ENCODE measurements around the gene ZNF850. TPM values are rescaled to one million over a fixed set of nuclear protein-coding genes. Genes with fewer than 3 reads are reported as not detected.

ZNF850 gene
- total RNA-seq (2021) (11.8 and 14.7 TPM in 2 replicates), Bru-seq, nascent RNA (percentile 62 among the genes with signal in this experiment), BruChase-seq, experiment 1, labeled RNA remaining after a 2-hour chase (percentile 74 among the genes with signal in this experiment), BruChase-seq, experiment 2, labeled RNA remaining after a 6-hour chase (percentile 63 among the genes with signal in this experiment)
- long read RNA-seq, full-length matches to known transcripts: 1 of 2 reads
- long read RNA-seq, partial matches to known transcripts: 0 of 2 reads
- long read RNA-seq, other reads (novel, unspliced or antisense): 1 of 2 reads

DNA sequence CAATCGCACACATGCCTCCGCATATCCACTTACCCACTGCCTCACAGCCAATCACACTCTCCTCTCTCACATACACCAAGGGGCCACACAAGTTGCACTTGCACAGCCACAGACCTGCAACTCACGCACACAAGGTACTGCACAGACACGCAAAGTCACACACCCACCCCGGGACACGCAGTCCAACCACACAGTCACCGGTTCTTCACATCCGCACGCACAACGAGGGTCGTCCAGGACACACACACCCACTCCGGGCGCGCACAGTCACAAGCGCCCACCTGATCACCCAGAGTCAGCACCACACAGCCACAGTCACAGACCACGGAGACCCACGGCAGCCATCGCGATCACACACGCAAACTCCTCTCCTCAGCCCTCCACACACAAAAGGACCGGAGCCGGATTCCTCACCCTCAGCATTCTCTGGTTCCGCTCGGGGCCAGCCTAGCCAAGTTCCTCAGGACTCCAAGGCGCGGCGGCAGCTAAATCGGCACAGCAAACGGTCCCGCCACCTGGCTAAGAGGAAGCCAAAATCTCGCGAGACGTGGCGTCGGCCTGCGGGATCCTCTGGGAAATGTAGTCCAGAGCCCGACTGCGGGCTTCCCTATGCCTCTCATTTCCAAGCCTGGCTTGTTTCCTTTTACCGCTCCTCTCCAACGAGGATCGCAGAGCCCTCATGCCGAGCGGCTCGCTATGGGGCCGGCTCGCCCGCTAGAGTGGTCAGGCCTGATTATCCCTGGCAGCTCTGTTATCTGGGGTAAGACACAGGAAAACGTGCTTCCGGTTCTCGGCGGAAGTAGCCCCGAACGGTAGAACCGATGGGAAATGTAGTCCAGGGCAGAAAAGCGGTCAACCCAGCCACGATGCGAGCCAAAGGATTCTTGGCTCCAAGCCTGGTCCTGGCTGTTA, at the start of gene ZNF850:
Gene ZNF850 (minus strand): TSS at position 497 of the 912 bp plus-strand sequence. CDS start 10,201 bp downstream, outside the sequence.
- Histone ChIP-seq H3K27me3 (replicated peaks; ENCODE audit: insufficient read depth, low read depth, low read length, poor library complexity) (no peaks in the 10 kb centered on the region), H3K4me1 (ENCODE audit: insufficient read depth, low read length, poor library complexity, severe bottlenecking) (no peaks in the 10 kb centered on the region), H3K9me3 (ENCODE audit: low read depth, low read length, poor library complexity, severe bottlenecking) (peaks cover 39% of the 10 kb centered on the region), H3K36me3 (ENCODE audit: insufficient read depth, low read length, poor library complexity, severe bottlenecking) (peaks cover 3% of the 10 kb centered on the region), H3K4me3 (ENCODE audit: low read depth, low read length, poor library complexity, severe bottlenecking) (peak within 1 kb of the TSS; percentile 78), H3K27ac (ENCODE audit: low read depth, low read length, poor library complexity, severe bottlenecking) (peak within 1 kb of the TSS; percentile 78)
- no peak for TF ChIP-seq EZH2 (IDR thresholded peaks at IDR 0.05; ENCODE audit: borderline replicate concordance, low read depth, low read length, poor library complexity, severe bottlenecking)
- TF ChIP-seq, protein P1, sequence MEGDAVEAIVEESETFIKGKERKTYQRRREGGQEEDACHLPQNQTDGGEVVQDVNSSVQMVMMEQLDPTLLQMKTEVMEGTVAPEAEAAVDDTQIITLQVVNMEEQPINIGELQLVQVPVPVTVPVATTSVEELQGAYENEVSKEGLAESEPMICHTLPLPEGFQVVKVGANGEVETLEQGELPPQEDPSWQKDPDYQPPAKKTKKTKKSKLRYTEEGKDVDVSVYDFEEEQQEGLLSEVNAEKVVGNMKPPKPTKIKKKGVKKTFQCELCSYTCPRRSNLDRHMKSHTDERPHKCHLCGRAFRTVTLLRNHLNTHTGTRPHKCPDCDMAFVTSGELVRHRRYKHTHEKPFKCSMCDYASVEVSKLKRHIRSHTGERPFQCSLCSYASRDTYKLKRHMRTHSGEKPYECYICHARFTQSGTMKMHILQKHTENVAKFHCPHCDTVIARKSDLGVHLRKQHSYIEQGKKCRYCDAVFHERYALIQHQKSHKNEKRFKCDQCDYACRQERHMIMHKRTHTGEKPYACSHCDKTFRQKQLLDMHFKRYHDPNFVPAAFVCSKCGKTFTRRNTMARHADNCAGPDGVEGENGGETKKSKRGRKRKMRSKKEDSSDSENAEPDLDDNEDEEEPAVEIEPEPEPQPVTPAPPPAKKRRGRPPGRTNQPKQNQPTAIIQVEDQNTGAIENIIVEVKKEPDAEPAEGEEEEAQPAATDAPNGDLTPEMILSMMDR (conservative IDR thresholded peaks at IDR 0.05; ENCODE audit: low read depth, low read length): no peak
- POLR2A ChIA-PET (ENCODE audit: low non-redundant PET): no interaction called here
- peak; percentile 94 for DNase-seq (ENCODE audit: low spot score)
- BruUV-seq (replicated peaks): TSS peak; percentile 78
- CTCF ChIA-PET: no interaction called here
- intact Hi-C loops (cut with micrococcal nuclease; ENCODE audit: unreplicated experiment): no loop called here

DNA sequence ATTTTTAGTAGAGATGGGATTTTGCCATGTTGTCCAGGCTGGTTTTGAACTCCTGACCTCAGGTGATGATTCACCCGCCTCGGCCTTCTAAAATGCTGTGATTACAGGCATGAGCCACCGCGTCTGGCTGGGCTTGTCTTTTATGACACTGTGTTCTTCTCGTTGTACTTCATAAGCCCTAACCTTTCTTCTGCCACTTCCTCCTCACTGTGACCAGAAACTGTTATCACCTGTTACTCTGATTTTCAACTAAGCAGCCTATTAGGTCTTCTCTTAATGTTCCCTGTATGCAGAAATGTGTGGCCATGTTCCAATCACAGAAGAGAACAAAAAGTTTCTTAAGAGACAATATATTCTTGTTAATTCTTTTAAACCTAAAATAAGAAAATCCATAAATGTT, 49.2 kb upstream of the ZNF850 start:
- no peak for TF ChIP-seq EZH2 (IDR thresholded peaks at IDR 0.05; ENCODE audit: borderline replicate concordance, low read depth, low read length, poor library complexity, severe bottlenecking)
- TF ChIP-seq, protein P1 (conservative IDR thresholded peaks at IDR 0.05; ENCODE audit: low read depth, low read length): no peak
- no peaks in the 10 kb centered on the region for H3K4me1 ChIP-seq (ENCODE audit: insufficient read depth, low read length, poor library complexity, severe bottlenecking)
- DNase-seq (ENCODE audit: low spot score): no peak
- peaks cover 69% of the 10 kb centered on the region for H3K9me3 ChIP-seq (ENCODE audit: low read depth, low read length, poor library complexity, severe bottlenecking)
- no TSS peak for BruUV-seq (replicated peaks)
- no peak overlapping the region for H3K27ac ChIP-seq (ENCODE audit: low read depth, low read length, poor library complexity, severe bottlenecking)
- no peak overlapping the region for H3K4me3 ChIP-seq (ENCODE audit: low read depth, low read length, poor library complexity, severe bottlenecking)
- peaks cover 4% of the 10 kb centered on the region for H3K36me3 ChIP-seq (ENCODE audit: insufficient read depth, low read length, poor library complexity, severe bottlenecking)
- H3K27me3 ChIP-seq (replicated peaks; ENCODE audit: insufficient read depth, low read depth, low read length, poor library complexity): no peaks in the 10 kb centered on the region
- CTCF ChIA-PET: no interaction called here
- intact Hi-C loops (cut with micrococcal nuclease; ENCODE audit: unreplicated experiment): no loop called here
- POLR2A ChIA-PET (ENCODE audit: low non-redundant PET): no interaction called here

DNA sequence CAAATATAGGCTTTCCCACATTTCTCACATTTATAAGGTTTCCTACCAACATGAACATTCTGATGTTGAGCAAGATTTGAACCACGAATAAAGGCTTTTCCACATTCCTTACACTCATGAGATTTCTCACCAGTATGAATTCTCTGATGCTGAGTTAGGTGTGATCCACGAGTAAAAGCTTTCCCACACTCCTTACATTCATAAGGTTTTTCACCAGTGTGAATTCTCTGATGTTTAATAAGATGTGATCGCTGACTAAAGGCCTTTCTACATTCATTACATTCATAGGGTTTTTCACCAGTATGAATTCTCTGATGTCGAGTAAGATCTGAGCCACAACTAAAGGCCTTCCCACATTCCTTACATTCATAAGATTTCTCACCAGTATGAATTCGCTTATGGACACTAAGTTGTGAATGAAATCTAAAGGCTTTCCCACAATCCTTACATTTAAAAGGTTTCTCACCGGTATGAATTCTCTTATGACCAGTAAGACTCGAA, 46.6 kb upstream of the ZNF850 start:
- CTCF ChIA-PET: no interaction called here
- H3K36me3 ChIP-seq (ENCODE audit: insufficient read depth, low read length, poor library complexity, severe bottlenecking): peaks cover 4% of the 10 kb centered on the region
- H3K27ac ChIP-seq (ENCODE audit: low read depth, low read length, poor library complexity, severe bottlenecking): no peak overlapping the region
- H3K27me3 ChIP-seq (replicated peaks; ENCODE audit: insufficient read depth, low read depth, low read length, poor library complexity): no peaks in the 10 kb centered on the region
- DNase-seq (ENCODE audit: low spot score): no peak
- POLR2A ChIA-PET (ENCODE audit: low non-redundant PET): no interaction called here
- H3K9me3 ChIP-seq (ENCODE audit: low read depth, low read length, poor library complexity, severe bottlenecking): peaks cover 79% of the 10 kb centered on the region
- no peak for TF ChIP-seq EZH2 (IDR thresholded peaks at IDR 0.05; ENCODE audit: borderline replicate concordance, low read depth, low read length, poor library complexity, severe bottlenecking)
- TF ChIP-seq, protein P1 (conservative IDR thresholded peaks at IDR 0.05; ENCODE audit: low read depth, low read length): no peak
- H3K4me3 ChIP-seq (ENCODE audit: low read depth, low read length, poor library complexity, severe bottlenecking): no peak overlapping the region
- no TSS peak for BruUV-seq (replicated peaks)
- H3K4me1 ChIP-seq (ENCODE audit: insufficient read depth, low read length, poor library complexity, severe bottlenecking): no peaks in the 10 kb centered on the region
- intact Hi-C loops (cut with micrococcal nuclease; ENCODE audit: unreplicated experiment): no loop called here
